Measurements from ENCODE around the gene HOXC11.

HOXC11 gene

GRCh38 chr12:53973236-53974042, 513 bp downstream of the HOXC11 start:
- no peaks in the 10 kb centered on the region for H3K36me3 ChIP-seq (ENCODE audit: control insufficient read depth in 1 of 2, insufficient read depth in 2 of 2, low read length in 2 of 2)
- peaks cover 5 to 21% of the 10 kb centered on the region in 2 donors for H3K4me1 ChIP-seq (ENCODE audit: control insufficient read depth in 1 of 2, insufficient read depth in 2 of 2, low read length in 2 of 2)
- H3K27me3 ChIP-seq (ENCODE audit: control insufficient read depth in 1 of 2, insufficient read depth in 2 of 2, low read length in 2 of 2): peaks cover 74 to 96% of the 10 kb centered on the region in 2 donors
- peak overlapping the region in 1 of 2 donors; percentile 28 for H3K4me3 ChIP-seq (ENCODE audit: low read depth in 1 of 2, low read length in 2 of 2)
- no peak overlapping the region for H3K9ac ChIP-seq (ENCODE audit: low read depth in 1 of 2, low read length in 2 of 2)
- no peaks in the 10 kb centered on the region for H3K9me3 ChIP-seq (ENCODE audit: control insufficient read depth in 1 of 2, low read length in 2 of 2)
- H3K27ac ChIP-seq (ENCODE audit: low read depth, low read length): no peak overlapping the region

- Histone ChIP-seq H3K4me3 (ENCODE audit: low read depth in 1 of 2, low read length in 2 of 2) (peak within 1 kb of the TSS; percentile 40 to 66), H3K9ac (ENCODE audit: low read depth in 1 of 2, low read length in 2 of 2) (no peak within 1 kb of the TSS), H3K36me3 (ENCODE audit: control insufficient read depth in 1 of 2, insufficient read depth in 2 of 2, low read length in 2 of 2) (no peaks in the 10 kb centered on the region), H3K27ac (ENCODE audit: low read depth, low read length) (no peak within 1 kb of the TSS), H3K4me1 (ENCODE audit: control insufficient read depth in 1 of 2, insufficient read depth in 2 of 2, low read length in 2 of 2) (peaks cover 6 to 24% of the 10 kb centered on the region in 2 donors), H3K27me3 (ENCODE audit: control insufficient read depth in 1 of 2, insufficient read depth in 2 of 2, low read length in 2 of 2) (peaks cover 65 to 96% of the 10 kb centered on the region in 2 donors), H3K9me3 (ENCODE audit: control insufficient read depth in 1 of 2, low read length in 2 of 2) (no peaks in the 10 kb centered on the region)
These were observed 1.4 kb downstream of the HOXC11 start, which contains the start of gene HOTAIR for GRCh38 chr12:53974084-53975063. TSS of gene HOTAIR (minus strand) at chr12:53974954.

- Histone ChIP-seq H3K27ac (ENCODE audit: low read depth, low read length) (no peak overlapping the region), H3K4me3 (ENCODE audit: low read depth in 1 of 2, low read length in 2 of 2) (peak overlapping the region in 1 of 2 donors; percentile 66), H3K36me3 (ENCODE audit: control insufficient read depth in 1 of 2, insufficient read depth in 2 of 2, low read length in 2 of 2) (no peaks in the 10 kb centered on the region), H3K9ac (ENCODE audit: low read depth in 1 of 2, low read length in 2 of 2) (no peak overlapping the region), H3K9me3 (ENCODE audit: control insufficient read depth in 1 of 2, low read length in 2 of 2) (no peaks in the 10 kb centered on the region), H3K4me1 (ENCODE audit: control insufficient read depth in 1 of 2, insufficient read depth in 2 of 2, low read length in 2 of 2) (peaks cover 10 to 28% of the 10 kb centered on the region in 2 donors), H3K27me3 (ENCODE audit: control insufficient read depth in 1 of 2, insufficient read depth in 2 of 2, low read length in 2 of 2) (peaks cover 60 to 96% of the 10 kb centered on the region in 2 donors)
These were observed 2.1 kb downstream of the HOXC11 start for GRCh38 chr12:53975064-53975471.

GRCh38 chr12:53975479-53976152, 2.7 kb downstream of the HOXC11 start:
- H3K27ac ChIP-seq (ENCODE audit: low read depth, low read length): no peak overlapping the region
- peak overlapping the region in 1 of 2 donors; percentile 40 for H3K4me3 ChIP-seq (ENCODE audit: low read depth in 1 of 2, low read length in 2 of 2)
- no peaks in the 10 kb centered on the region for H3K9me3 ChIP-seq (ENCODE audit: control insufficient read depth in 1 of 2, low read length in 2 of 2)
- no peaks in the 10 kb centered on the region for H3K36me3 ChIP-seq (ENCODE audit: control insufficient read depth in 1 of 2, insufficient read depth in 2 of 2, low read length in 2 of 2)
- peaks cover 59 to 94% of the 10 kb centered on the region in 2 donors for H3K27me3 ChIP-seq (ENCODE audit: control insufficient read depth in 1 of 2, insufficient read depth in 2 of 2, low read length in 2 of 2)
- no peak overlapping the region for H3K9ac ChIP-seq (ENCODE audit: low read depth in 1 of 2, low read length in 2 of 2)
- H3K4me1 ChIP-seq (ENCODE audit: control insufficient read depth in 1 of 2, insufficient read depth in 2 of 2, low read length in 2 of 2): peaks cover 10 to 28% of the 10 kb centered on the region in 2 donors

- H3K27ac ChIP-seq (ENCODE audit: low read depth, low read length): no peak overlapping the region
- H3K4me3 ChIP-seq (ENCODE audit: low read depth in 1 of 2, low read length in 2 of 2): no peak overlapping the region
- H3K27me3 ChIP-seq (ENCODE audit: control insufficient read depth in 1 of 2, insufficient read depth in 2 of 2, low read length in 2 of 2): peaks cover 58 to 94% of the 10 kb centered on the region in 2 donors
These were observed 3.4 kb downstream of the HOXC11 start for GRCh38 chr12:53976172-53976822.

GRCh38 chr12:53976823-53977595, 4.1 kb downstream of the HOXC11 start:
- Histone ChIP-seq H3K4me1 (ENCODE audit: control insufficient read depth in 1 of 2, insufficient read depth in 2 of 2, low read length in 2 of 2) (peaks cover 10 to 28% of the 10 kb centered on the region in 2 donors), H3K9ac (ENCODE audit: low read depth in 1 of 2, low read length in 2 of 2) (no peak overlapping the region), H3K36me3 (ENCODE audit: control insufficient read depth in 1 of 2, insufficient read depth in 2 of 2, low read length in 2 of 2) (no peaks in the 10 kb centered on the region), H3K27me3 (ENCODE audit: control insufficient read depth in 1 of 2, insufficient read depth in 2 of 2, low read length in 2 of 2) (peaks cover 51 to 94% of the 10 kb centered on the region in 2 donors), H3K27ac (ENCODE audit: low read depth, low read length) (no peak overlapping the region), H3K4me3 (ENCODE audit: low read depth in 1 of 2, low read length in 2 of 2) (no peak overlapping the region), H3K9me3 (ENCODE audit: control insufficient read depth in 1 of 2, low read length in 2 of 2) (no peaks in the 10 kb centered on the region)

More at GRCh38 chr12:53976172-53976822, 3.4 kb downstream of the HOXC11 start:
- Histone ChIP-seq H3K9ac (ENCODE audit: low read depth in 1 of 2, low read length in 2 of 2) (no peak overlapping the region), H3K9me3 (ENCODE audit: control insufficient read depth in 1 of 2, low read length in 2 of 2) (no peaks in the 10 kb centered on the region), H3K36me3 (ENCODE audit: control insufficient read depth in 1 of 2, insufficient read depth in 2 of 2, low read length in 2 of 2) (no peaks in the 10 kb centered on the region), H3K4me1 (ENCODE audit: control insufficient read depth in 1 of 2, insufficient read depth in 2 of 2, low read length in 2 of 2) (peaks cover 10 to 28% of the 10 kb centered on the region in 2 donors)

GRCh38 chr12:53977596-53978445, 4.9 kb downstream of the HOXC11 start:
- H3K4me3 ChIP-seq (ENCODE audit: low read depth in 1 of 2, low read length in 2 of 2): peak overlapping the region; percentile 50 to 51
- H3K9ac ChIP-seq (ENCODE audit: low read depth in 1 of 2, low read length in 2 of 2): peak overlapping the region in 1 of 2 donors; percentile 48
- H3K27me3 ChIP-seq (ENCODE audit: control insufficient read depth in 1 of 2, insufficient read depth in 2 of 2, low read length in 2 of 2): peaks cover 47 to 94% of the 10 kb centered on the region in 2 donors
- peaks cover 10 to 28% of the 10 kb centered on the region in 2 donors for H3K4me1 ChIP-seq (ENCODE audit: control insufficient read depth in 1 of 2, insufficient read depth in 2 of 2, low read length in 2 of 2)
- no peak overlapping the region for H3K27ac ChIP-seq (ENCODE audit: low read depth, low read length)
- H3K9me3 ChIP-seq (ENCODE audit: control insufficient read depth in 1 of 2, low read length in 2 of 2): no peaks in the 10 kb centered on the region
- no peaks in the 10 kb centered on the region for H3K36me3 ChIP-seq (ENCODE audit: control insufficient read depth in 1 of 2, insufficient read depth in 2 of 2, low read length in 2 of 2)

- no peaks in the 10 kb centered on the region for H3K9me3 ChIP-seq (ENCODE audit: control insufficient read depth in 1 of 2, low read length in 2 of 2)
- H3K9ac ChIP-seq (ENCODE audit: low read depth in 1 of 2, low read length in 2 of 2): no peak overlapping the region
- peaks cover 10 to 20% of the 10 kb centered on the region in 2 donors for H3K4me1 ChIP-seq (ENCODE audit: control insufficient read depth in 1 of 2, insufficient read depth in 2 of 2, low read length in 2 of 2)
- no peak overlapping the region for H3K27ac ChIP-seq (ENCODE audit: low read depth, low read length)
- H3K4me3 ChIP-seq (ENCODE audit: low read depth in 1 of 2, low read length in 2 of 2): peak overlapping the region; percentile 22 to 57
- H3K27me3 ChIP-seq (ENCODE audit: control insufficient read depth in 1 of 2, insufficient read depth in 2 of 2, low read length in 2 of 2): peaks cover 47 to 94% of the 10 kb centered on the region in 2 donors
- H3K36me3 ChIP-seq (ENCODE audit: control insufficient read depth in 1 of 2, insufficient read depth in 2 of 2, low read length in 2 of 2): no peaks in the 10 kb centered on the region
These were observed 5.8 kb downstream of the HOXC11 start for GRCh38 chr12:53978477-53979356.
